ENCODE results near the gene LILRB3. TPM values are rescaled to one million over a fixed set of nuclear protein-coding genes. Genes with fewer than 3 reads are reported as not detected.
"Not testable (repeated sequence)": the region's sequence is repeated elsewhere in the genome, so short reads cannot be mapped to it uniquely, and the experiment has no call there.

The LILRB3 gene
- total RNA-seq, 1 donor from 2014 or later = 4.0 TPM

DNA sequence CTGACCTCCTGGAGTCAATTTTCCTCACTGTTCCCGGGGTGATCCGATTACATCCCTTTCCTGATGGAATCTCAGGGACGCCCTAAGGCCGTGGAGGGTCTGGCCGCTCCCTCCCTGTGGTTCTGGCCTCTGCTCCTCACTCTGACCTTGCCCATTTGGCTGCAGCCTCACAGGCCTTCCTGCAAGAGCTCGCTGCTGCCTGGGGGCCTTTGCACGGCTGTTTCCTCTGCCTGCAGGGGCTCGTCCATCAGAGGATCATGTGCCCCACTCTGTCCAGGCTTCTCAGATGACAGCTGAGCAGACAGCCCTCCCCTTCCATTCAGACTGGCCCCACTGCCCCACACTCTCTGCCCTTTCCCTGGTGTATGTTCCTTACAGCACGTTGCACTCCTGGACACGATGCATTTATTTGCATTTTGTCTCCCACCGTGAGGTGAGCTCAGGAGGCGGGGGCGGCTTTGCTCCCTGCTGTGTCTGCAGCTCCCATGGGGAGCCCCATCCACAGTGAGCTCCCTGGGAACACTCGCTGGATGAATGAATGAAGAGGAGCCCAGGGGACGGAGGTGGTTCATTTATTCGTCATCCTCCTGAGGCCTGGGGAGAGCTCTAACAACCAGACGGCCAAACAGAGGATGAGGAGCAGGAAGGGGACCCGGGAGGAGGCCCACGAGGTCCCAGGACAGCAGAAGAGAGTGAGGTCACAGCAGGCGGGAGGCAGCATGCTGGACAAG, 5.1 kb downstream of the LILRB3 start:
- intact Hi-C loops (cut with DNase I); DNase-seq (ENCODE audit: missing footprints); ATAC-seq: not testable (repeated sequence)

DNA sequence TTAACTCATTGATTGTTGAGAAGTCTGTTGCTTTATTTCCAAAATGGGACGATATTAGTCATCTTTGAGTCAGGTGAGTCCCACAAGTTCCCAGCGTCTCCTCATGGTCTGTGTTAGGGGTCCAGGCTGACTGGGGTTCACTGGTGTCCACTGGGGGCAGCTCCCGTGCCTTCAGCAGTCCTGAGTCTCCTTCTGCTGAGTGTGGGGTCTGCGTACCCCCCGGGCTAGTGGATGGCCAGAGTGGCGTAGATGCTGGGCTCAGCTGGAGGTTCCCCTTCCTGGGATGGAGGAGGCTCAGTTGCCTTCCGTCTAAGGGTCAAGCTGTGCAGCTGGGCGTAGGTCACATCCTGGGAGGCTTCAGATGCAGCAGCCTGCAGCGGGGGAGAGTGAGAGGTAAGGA, 5.9 kb downstream of the LILRB3 start:
- intact Hi-C loops (cut with DNase I) = no loop called here
- ATAC-seq = no peak
- no peak for DNase-seq (ENCODE audit: missing footprints)

- ATAC-seq; DNase-seq (ENCODE audit: missing footprints); intact Hi-C loops (cut with DNase I): not testable (repeated sequence)
These were observed 8.1 kb downstream of the LILRB3 start for GRCh38 chr19:54214734-54215133.

GRCh38 chr19:54214217-54214616, 8.6 kb downstream of the LILRB3 start:
- intact Hi-C loops (cut with DNase I); DNase-seq (ENCODE audit: missing footprints); ATAC-seq: not testable (repeated sequence)

- DNase-seq (ENCODE audit: missing footprints) (no peak), ATAC-seq (no peak)
- intact Hi-C loops (cut with DNase I) = no loop called here
These were observed 11.6 kb downstream of the LILRB3 start for GRCh38 chr19:54211235-54211634.

DNA sequence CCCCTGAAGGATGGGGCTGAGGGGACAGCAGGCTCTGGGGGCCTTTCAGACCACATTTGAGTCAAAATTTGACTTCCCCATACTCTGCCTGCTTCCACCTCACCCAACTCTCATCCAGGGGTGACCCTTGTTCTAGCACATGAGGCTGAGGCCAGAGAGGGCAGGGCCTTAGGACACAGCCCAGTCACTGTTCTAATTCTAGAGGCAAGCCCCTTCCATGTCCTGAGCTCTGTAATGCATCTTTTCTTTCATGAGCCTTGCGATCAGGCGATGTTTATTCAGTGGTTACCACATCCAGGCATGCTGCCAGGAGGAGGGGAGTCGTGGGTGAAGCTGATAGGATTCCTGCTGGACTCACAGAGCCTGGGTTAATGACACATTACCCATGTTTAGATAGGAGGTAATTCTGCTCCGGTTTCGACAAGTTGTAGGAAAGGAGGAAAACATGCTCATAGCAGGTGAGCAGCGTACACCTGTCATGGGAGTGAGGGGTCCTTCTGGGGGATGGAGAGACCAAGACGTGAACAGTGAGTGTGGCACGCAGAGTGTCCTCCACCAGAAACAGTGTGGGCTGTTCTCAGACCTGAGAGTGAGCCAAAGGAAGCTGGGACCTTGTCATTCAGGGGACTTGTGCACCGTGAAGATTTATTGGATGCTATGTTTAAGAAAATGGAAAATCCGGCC, 12.9 kb downstream of the LILRB3 start:
- intact Hi-C loops (cut with DNase I) = no loop called here
- ATAC-seq = peak; percentile 67
- peak; percentile 91 for DNase-seq (ENCODE audit: missing footprints)

- intact Hi-C loops (cut with DNase I) = no loop called here
- no peak for DNase-seq (ENCODE audit: missing footprints)
- ATAC-seq = no peak
These were observed 13.6 kb downstream of the LILRB3 start for GRCh38 chr19:54209058-54209810.

GRCh38 chr19:54208784-54209057, 14.1 kb downstream of the LILRB3 start:
- DNase-seq (ENCODE audit: missing footprints) (no peak), ATAC-seq (no peak)
- intact Hi-C loops (cut with DNase I) = no loop called here

- peak; percentile 70 for ATAC-seq
- intact Hi-C loops (cut with DNase I) = no loop called here
- DNase-seq (ENCODE audit: missing footprints) = peak; percentile 86
These were observed 14.6 kb downstream of the LILRB3 start for GRCh38 chr19:54207983-54208783.

- no peak for DNase-seq (ENCODE audit: missing footprints)
- ATAC-seq = no peak
- intact Hi-C loops (cut with DNase I) = no loop called here
These were observed 15.2 kb downstream of the LILRB3 start for GRCh38 chr19:54207676-54207982.

GRCh38 chr19:54207193-54207592, 15.6 kb downstream of the LILRB3 start:
- intact Hi-C loops (cut with DNase I); ATAC-seq: not testable (repeated sequence)
- peak; percentile 84 for DNase-seq (ENCODE audit: missing footprints)

GRCh38 chr19:54206831-54207177, 16.0 kb downstream of the LILRB3 start:
- intact Hi-C loops (cut with DNase I) = no loop called here
- DNase-seq (ENCODE audit: missing footprints) (no peak), ATAC-seq (no peak)

DNA sequence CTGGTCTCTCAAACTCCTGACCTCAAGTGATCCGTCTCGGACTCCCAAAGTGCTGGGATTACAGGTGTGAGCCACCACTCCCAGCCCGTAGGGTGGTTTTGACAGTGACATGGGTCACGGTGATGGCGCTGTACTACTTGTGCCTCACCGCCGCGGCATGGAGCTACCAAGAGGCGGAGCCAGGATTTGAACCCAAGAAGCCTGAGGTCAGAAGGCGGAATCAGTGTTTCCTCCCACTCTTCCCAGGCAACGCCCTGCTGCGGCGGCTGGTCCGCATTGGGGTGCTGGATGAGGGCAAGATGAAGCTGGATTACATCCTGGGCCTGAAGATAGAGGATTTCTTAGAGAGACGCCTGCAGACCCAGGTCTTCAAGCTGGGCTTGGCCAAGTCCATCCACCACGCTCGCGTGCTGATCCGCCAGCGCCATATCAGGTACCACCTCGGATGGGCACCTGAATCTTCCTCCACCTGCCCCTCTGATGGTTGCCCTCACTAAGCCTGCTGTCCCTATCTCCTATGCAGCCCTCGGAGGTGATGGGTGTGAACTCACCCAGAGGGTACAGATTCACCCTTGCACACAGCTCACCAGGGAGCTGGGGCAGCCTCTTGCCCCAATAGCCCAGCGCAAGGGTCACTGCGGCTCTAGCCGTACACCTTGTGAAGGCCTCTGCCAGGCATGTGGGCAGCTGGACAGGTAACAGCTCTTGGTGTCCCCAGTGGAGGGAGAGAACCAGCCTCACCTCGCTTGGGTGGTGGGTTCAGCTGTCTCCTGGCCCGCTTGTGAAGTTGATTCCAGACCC, 16.6 kb downstream of the LILRB3 start:
- intact Hi-C loops (cut with DNase I) = no loop called here
- ATAC-seq (no peak), DNase-seq (ENCODE audit: missing footprints) (no peak)

DNA sequence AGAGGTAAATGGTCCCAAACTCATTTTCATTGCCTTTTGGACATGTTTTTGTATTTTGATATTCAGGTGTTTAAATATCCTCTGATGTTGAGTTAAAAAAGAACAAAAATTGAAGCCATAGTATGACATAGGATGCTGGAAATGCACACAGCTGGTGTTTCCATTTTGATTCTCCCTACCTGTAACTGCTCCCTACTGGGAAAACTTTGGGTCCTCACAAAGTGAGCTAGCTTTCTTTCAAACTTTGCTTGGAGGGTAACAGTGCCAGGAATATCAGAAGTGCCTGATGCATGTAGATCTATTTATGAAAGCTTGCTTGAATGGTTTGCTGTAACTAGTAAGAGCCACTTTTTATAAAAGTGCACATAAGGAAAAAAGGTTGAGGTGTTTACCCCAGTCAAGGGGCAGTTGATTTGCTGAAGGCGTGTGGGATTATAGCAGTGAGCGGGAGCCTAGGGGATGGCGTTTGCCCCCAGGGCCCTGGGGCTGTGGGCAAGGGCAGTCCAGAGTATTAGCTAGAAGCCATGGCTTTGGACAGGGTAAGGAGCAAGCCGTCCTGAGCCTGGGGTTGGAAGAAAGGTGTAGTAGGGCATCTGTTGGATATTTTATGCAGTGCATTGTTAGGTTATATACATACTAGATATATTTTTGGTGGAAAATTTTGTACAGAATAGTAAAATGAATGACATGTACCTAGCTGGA, 17.9 kb downstream of the LILRB3 start:
- ATAC-seq = no peak
- DNase-seq (ENCODE audit: missing footprints) = no peak
- intact Hi-C loops (cut with DNase I) = no loop called here

- intact Hi-C loops (cut with DNase I) = no loop called here
- no peak for DNase-seq (ENCODE audit: missing footprints)
- no peak for ATAC-seq
These were observed 19.6 kb downstream of the LILRB3 start for GRCh38 chr19:54203151-54203611.

- ATAC-seq = no peak
- DNase-seq (ENCODE audit: missing footprints) = no peak
- intact Hi-C loops (cut with DNase I) = no loop called here
These were observed 20.8 kb downstream of the LILRB3 start for GRCh38 chr19:54201980-54202379.

DNA sequence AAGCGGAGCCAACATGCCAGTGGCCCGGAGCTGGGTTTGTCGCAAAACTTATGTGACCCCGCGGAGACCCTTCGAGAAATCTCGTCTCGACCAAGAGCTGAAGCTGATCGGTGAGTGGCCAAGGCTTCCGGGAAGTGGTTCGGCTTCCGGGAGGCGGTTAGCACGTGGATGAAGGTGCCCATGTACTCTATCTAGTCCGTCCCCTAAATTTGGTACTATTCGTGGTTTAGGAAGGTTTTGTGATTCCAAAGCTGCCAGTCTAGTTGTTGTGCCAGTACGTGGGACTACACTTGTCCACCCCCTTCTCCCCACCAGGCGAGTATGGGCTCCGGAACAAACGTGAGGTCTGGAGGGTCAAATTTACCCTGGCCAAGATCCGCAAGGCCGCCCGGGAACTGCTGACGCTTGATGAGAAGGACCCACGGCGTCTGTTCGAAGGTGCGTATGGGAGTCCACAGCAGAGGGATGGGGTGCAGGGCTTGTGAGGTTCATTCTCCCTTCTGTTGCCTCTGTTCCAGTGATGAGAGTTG, 21.6 kb downstream of the LILRB3 start:
- ATAC-seq = no peak
- intact Hi-C loops (cut with DNase I) = no loop called here
- DNase-seq (ENCODE audit: missing footprints) = no peak

DNA sequence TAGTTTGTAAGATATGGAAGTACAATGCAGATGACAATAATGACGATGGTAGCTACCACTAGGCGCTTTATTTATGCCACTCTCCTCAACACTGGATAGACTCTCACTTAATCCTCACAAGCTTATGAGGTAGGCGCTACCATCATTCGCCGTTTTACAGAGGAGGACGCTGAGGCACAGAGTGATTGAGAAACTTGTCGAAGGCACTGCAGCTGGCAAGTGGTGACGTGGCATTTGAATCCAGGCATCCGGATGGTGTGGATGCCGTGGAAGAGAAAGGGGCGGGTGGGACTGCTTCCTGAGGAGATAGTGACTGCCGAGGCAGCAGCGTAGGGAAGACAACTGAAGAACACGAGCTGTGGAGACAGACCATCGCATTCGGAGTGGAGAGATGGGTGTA, 23.4 kb downstream of the LILRB3 start:
- intact Hi-C loops (cut with DNase I) = no loop called here
- no peak for DNase-seq (ENCODE audit: missing footprints)
- ATAC-seq = no peak
